Activated naive CD4-positive, alpha-beta T cell treated with anti-CD3 and anti-CD28 coated beads for 36 hours (primary cell): ENCODE results near the gene SLC25A33. TPM values are rescaled to one million over a fixed set of nuclear protein-coding genes. Genes with fewer than 3 reads are reported as not detected.
"Not testable (repeated sequence)": the region's sequence is repeated elsewhere in the genome, so short reads cannot be mapped to it uniquely, and the experiment has no call there.

Experiments
- CTCF ChIA-PET: fragments of 350-600 bp; sonication (Branson Sonifier 250); formaldehyde crosslinking; loops from one replicate; lab custom pipeline; 2021; ENCODE audit warnings: antibody characterized with exemption; lab: Charles Lee
- DNase-seq: peaks from one replicate; pipeline ENCODE4 v3.0.0-alpha.2; 2020
- H3K27ac Mint-ChIP-seq: one replicate; pipeline ENCODE4 v1.8.0; 2021; ENCODE audit warnings: mild to moderate bottlenecking, mixed read lengths
- H3K27me3 Mint-ChIP-seq: one replicate; pipeline ENCODE4 v1.8.0; 2021; ENCODE audit warnings: low read depth, mixed read lengths
- H3K36me3 Mint-ChIP-seq: one replicate; pipeline ENCODE4 v1.8.0; 2021; ENCODE audit warnings: low read depth, mixed read lengths
- H3K4me1 Mint-ChIP-seq: one replicate; pipeline ENCODE4 v1.8.0; 2021; ENCODE audit warnings: low read depth, mixed read lengths
- H3K4me3 Mint-ChIP-seq: one replicate; pipeline ENCODE4 v1.8.0; 2021; ENCODE audit warnings: mild to moderate bottlenecking, moderate library complexity, mixed read lengths
- H3K9me3 Mint-ChIP-seq: one replicate; pipeline ENCODE4 v1.8.0; 2021; ENCODE audit warnings: mixed read lengths
- intact Hi-C: fragments of 100-400 bp; cut with micrococcal nuclease; formaldehyde crosslinking; loops from one replicate; pipeline ENCODE4 v1.15.1; 2023
- total RNA-seq, 2 experiments: library from RNA; stranded (reverse); gene quantifications; one replicate each; pipeline ENCODE4 v1.2.3, GENCODE V29; 2021

Gene SLC25A33
- total RNA-seq, 2 experiments from 2014 or later, result 4.7 to 5.2 TPM

GRCh38 chr1:9609998-9610397 is 70.7 kb downstream of the SLC25A33 start:
- Mint-ChIP-seq H3K36me3 (peaks cover 7% of the 10 kb centered on the region), H3K27ac (no peak overlapping the region), H3K27me3 (no peaks in the 10 kb centered on the region), H3K4me3 (no peak overlapping the region), H3K9me3 (no peaks in the 10 kb centered on the region), H3K4me1 (no peaks in the 10 kb centered on the region)
- intact Hi-C loops, result no loop called here
- CTCF ChIA-PET, result no interaction called here
- DNase-seq, result no peak

DNA sequence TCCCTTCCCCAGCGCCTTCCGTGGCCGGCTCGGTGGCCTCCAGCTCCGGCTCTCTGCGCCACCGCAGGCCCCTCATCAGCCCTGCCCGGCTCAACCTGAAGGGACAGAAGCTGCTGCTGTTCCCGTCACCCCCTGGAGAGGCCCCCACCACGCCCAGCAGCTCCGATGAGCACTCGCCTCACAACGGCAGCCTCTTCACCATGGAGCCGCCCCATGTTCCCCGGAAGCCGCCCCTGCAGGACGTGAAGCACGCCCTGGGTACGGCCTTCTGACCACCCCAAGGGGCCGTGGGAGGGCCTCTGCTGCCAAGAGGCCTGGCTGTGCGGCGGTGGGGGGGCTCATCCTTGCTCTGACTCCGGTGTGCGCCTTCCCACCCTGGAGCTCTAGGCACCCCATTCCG is 71.3 kb downstream of the SLC25A33 start:
- Mint-ChIP-seq H3K9me3 (no peaks in the 10 kb centered on the region), H3K4me1 (no peaks in the 10 kb centered on the region), H3K36me3 (peaks cover 6% of the 10 kb centered on the region), H3K27me3 (no peaks in the 10 kb centered on the region), H3K4me3 (no peak overlapping the region), H3K27ac (no peak overlapping the region)
- intact Hi-C loops, result no loop called here
- no peak for DNase-seq
- CTCF ChIA-PET, result no interaction called here

- H3K27ac Mint-ChIP-seq, result no peak overlapping the region
- H3K27me3 Mint-ChIP-seq, result no peaks in the 10 kb centered on the region
- H3K4me3 Mint-ChIP-seq, result no peak overlapping the region
- no peaks in the 10 kb centered on the region for H3K4me1 Mint-ChIP-seq
- CTCF ChIA-PET, result no interaction called here
- no peak for DNase-seq
- intact Hi-C loops, result no loop called here
- H3K36me3 Mint-ChIP-seq, result peaks cover 4% of the 10 kb centered on the region
- H3K9me3 Mint-ChIP-seq, result no peaks in the 10 kb centered on the region
Measured at GRCh38 chr1:9611716-9612115, 72.5 kb downstream of the SLC25A33 start.

DNA sequence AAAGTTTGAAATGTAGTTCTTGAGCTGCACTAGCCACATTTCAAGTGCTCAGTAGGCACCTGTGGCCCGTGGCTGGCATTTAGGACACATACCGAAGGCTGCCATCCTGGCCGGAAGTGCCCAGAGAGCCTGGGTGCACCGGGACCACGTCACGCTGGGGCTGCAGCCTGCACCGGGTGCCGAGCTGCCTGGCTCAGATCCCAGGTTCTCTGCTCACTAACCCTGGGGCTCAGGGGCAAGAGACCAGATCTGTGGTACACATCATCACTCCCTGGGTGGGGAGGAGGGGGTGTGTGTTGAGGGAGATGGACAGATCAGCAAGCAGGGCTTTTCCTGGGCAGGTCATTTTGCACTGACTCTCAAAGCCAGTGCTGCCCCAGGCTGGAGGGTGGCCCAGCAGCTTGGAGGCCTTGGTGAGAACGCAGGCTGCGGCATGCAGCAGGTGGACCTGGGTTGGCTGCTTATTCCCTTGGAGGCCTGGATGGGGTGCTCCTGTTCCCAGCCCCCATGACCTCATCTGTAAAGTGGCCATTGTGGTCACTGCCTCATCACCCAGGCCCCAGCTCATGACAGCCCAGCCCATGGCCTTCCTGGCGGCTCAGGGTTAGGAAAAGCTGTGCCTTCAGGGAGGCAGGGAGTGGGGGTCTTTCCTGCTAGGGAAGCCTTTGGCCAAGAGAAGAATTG is 73.0 kb downstream of the SLC25A33 start:
- H3K4me3 Mint-ChIP-seq, result no peak overlapping the region
- no peaks in the 10 kb centered on the region for H3K4me1 Mint-ChIP-seq
- CTCF ChIA-PET, result no interaction called here
- peaks cover 4% of the 10 kb centered on the region for H3K36me3 Mint-ChIP-seq
- no peak overlapping the region for H3K27ac Mint-ChIP-seq
- intact Hi-C loops, result no loop called here
- DNase-seq, result no peak
- H3K9me3 Mint-ChIP-seq, result no peaks in the 10 kb centered on the region
- no peaks in the 10 kb centered on the region for H3K27me3 Mint-ChIP-seq

- no peaks in the 10 kb centered on the region for H3K9me3 Mint-ChIP-seq
- intact Hi-C loops, result no loop called here
- H3K4me3 Mint-ChIP-seq, result no peak overlapping the region
- CTCF ChIA-PET, result no interaction called here
- no peak overlapping the region for H3K27ac Mint-ChIP-seq
- H3K4me1 Mint-ChIP-seq, result no peaks in the 10 kb centered on the region
- peaks cover 4% of the 10 kb centered on the region for H3K36me3 Mint-ChIP-seq
- no peak for DNase-seq
- H3K27me3 Mint-ChIP-seq, result no peaks in the 10 kb centered on the region
Measured at GRCh38 chr1:9612871-9613624, 73.8 kb downstream of the SLC25A33 start.

GRCh38 chr1:9613625-9614299 is 74.5 kb downstream of the SLC25A33 start:
- CTCF ChIA-PET, result no interaction called here
- intact Hi-C loops, result no loop called here
- DNase-seq, result no peak
- H3K27me3 Mint-ChIP-seq, result no peaks in the 10 kb centered on the region
- H3K36me3 Mint-ChIP-seq, result peaks cover 4% of the 10 kb centered on the region
- H3K27ac Mint-ChIP-seq, result no peak overlapping the region
- no peaks in the 10 kb centered on the region for H3K9me3 Mint-ChIP-seq
- no peak overlapping the region for H3K4me3 Mint-ChIP-seq
- no peaks in the 10 kb centered on the region for H3K4me1 Mint-ChIP-seq

GRCh38 chr1:9615316-9616063 is 76.2 kb downstream of the SLC25A33 start:
- H3K4me3 Mint-ChIP-seq, result no peak overlapping the region
- H3K27me3 Mint-ChIP-seq, result peaks cover 2% of the 10 kb centered on the region
- intact Hi-C loops, result no loop called here
- no peaks in the 10 kb centered on the region for H3K9me3 Mint-ChIP-seq
- CTCF ChIA-PET, result interaction anchor here (0.6 to 3.2 kb wide), 13 partner anchors 9 to 326 kb away, joined by 3 to 18 read pairs (median 3); no protein-coding TSS in a partner anchor
- peak; percentile 70 for DNase-seq
- no peaks in the 10 kb centered on the region for H3K4me1 Mint-ChIP-seq
- no peak overlapping the region for H3K27ac Mint-ChIP-seq
- peaks cover 2% of the 10 kb centered on the region for H3K36me3 Mint-ChIP-seq

- CTCF ChIA-PET, result interaction anchor here (0.7 to 1.3 kb wide), 2 partner anchors 167 to 255 kb away, joined by 3 to 4 read pairs; no protein-coding TSS in a partner anchor
- no peaks in the 10 kb centered on the region for H3K9me3 Mint-ChIP-seq
- H3K27ac Mint-ChIP-seq, result no peak overlapping the region
Measured at GRCh38 chr1:9618909-9619679, 79.8 kb downstream of the SLC25A33 start.

DNA sequence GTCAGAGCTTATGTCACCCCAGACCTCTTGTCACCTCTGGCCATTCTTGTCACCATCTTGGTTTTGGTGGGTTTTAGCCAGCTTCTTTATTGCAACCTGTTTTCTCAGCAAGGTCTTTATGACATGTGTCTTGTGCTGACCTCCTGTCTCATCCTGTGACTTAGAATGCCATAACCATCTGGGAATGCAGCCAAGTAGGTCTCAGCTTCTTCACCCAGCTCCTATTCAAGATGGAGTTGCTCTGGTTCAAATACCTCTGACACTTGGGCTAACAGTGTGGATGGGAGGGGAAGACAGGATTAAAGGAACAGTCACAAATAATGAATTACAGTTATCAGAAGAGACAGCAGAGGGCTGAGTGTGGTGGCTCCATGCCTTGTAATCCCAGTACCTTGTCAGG is 81.8 kb downstream of the SLC25A33 start:
- Mint-ChIP-seq H3K27ac (no peak overlapping the region), H3K36me3 (no peaks in the 10 kb centered on the region), H3K4me1 (peaks cover 2% of the 10 kb centered on the region), H3K27me3 (peaks cover 2% of the 10 kb centered on the region), H3K4me3 (no peak overlapping the region), H3K9me3 (no peaks in the 10 kb centered on the region)
- CTCF ChIA-PET, result interaction anchor here (0.6 to 1.4 kb wide), 2 partner anchors 174 to 247 kb away, joined by 3 to 4 read pairs; no protein-coding TSS in a partner anchor
- DNase-seq, result no peak
- intact Hi-C loops, result no loop called here

More at GRCh38 chr1:9618909-9619679, 79.8 kb downstream of the SLC25A33 start:
- intact Hi-C loops, result no loop called here
- Mint-ChIP-seq H3K4me1 (no peaks in the 10 kb centered on the region), H3K36me3 (no peaks in the 10 kb centered on the region), H3K4me3 (no peak overlapping the region), H3K27me3 (peaks cover 2% of the 10 kb centered on the region)
- no peak for DNase-seq

DNA sequence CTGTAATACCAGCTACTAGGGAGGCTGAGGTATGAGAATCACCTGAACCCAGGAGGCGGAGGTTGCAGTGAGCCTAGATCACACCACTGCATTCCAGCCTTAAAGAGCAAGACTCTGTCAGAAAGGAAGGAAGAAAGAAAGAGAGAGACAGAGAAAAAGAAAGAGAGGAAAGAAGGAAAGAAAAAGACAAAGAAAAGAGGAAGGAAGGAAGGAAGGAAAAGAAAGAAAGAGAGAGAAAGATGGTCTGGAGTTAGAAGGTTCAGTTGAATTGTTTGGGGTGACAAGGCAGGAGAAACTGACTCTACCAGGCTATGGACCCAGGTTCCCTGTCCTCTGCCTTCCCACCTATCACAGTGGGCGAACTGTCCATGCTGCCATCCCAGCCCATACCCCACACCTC is 84.8 kb downstream of the SLC25A33 start:
- DNase-seq, result no peak
- H3K4me3 Mint-ChIP-seq, result no peak overlapping the region
- intact Hi-C loops, result no loop called here
- CTCF ChIA-PET, result interaction anchor here (0.7 kb wide), 2 partner anchors 92 to 135 kb away, joined by 3 read pairs; no protein-coding TSS in a partner anchor
- no peaks in the 10 kb centered on the region for H3K36me3 Mint-ChIP-seq
- H3K27ac Mint-ChIP-seq, result no peak overlapping the region
- peaks cover 24% of the 10 kb centered on the region for H3K4me1 Mint-ChIP-seq
- H3K9me3 Mint-ChIP-seq, result no peaks in the 10 kb centered on the region
- peaks cover 1% of the 10 kb centered on the region for H3K27me3 Mint-ChIP-seq

DNA sequence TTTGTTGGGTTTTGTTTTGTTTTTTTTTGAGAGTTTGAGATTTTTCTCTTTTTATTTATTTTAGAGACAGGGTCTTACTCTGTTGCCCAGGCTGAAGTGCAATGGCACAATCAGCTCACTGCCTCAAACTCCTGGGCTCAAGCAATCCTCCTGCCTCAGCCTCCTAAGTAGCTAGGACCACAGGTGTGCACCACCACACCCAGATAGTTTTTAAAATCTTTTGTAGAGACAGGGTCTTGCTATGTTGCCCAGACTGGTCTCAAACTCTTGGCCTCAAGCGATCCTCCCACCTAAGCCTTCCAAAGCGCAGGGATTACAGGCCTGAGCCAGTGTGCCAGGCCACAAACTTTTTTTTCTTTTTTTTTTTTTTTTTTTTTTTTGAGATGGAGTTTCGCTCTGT is 85.8 kb downstream of the SLC25A33 start:
- not testable (repeated sequence) for H3K9me3 Mint-ChIP-seq, DNase-seq, H3K27ac Mint-ChIP-seq, H3K27me3 Mint-ChIP-seq, H3K4me3 Mint-ChIP-seq, H3K36me3 Mint-ChIP-seq
- H3K4me1 Mint-ChIP-seq, result peaks cover 26% of the 10 kb centered on the region
- CTCF ChIA-PET, result interaction anchor here (0.6 to 8.0 kb wide), 2 partner anchors 95 to 205 kb away, joined by 3 to 134 read pairs; no protein-coding TSS in a partner anchor
- intact Hi-C loops, result loop anchor here (5.0 kb wide), 2 partner anchors 317 to 802 kb away; partner anchors contain the start of genes LZIC and NMNAT1
